Erythroblast (primary cell): Measurements from ENCODE around the gene HSPA8.

Experiments used
- GATA1 ChIP-seq: IDR thresholded peaks from 2 replicates; pipeline ENCODE4 v1.6.1; 2011; ENCODE audit warnings: low read depth, mild to moderate bottlenecking, control low read depth, low read length, moderate library complexity
- POLR2A ChIP-seq: IDR thresholded peaks from 2 replicates; pipeline ENCODE4 v1.6.1; 2011; ENCODE audit warnings: mild to moderate bottlenecking, low read length

DNA sequence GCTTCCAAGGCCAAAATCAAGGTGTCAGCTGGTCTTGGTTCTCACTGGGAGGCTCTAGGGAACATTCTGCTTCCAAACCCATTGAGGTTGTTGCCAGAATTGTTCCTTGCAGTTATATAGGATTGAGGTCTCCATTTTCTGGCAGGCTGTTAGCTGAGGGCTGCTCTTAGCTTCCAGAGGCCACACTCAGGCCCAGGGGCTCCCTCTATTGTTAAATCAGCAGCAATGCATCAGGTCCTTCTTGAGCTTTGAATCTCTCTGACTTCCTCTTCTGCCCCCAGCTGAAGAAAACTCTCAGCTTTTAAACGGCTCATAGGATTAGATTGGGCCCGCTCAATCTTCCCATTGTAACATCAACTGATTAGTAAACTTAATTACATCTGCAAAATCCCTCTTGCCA, 41.0 kb downstream of the HSPA8 start:
- no peak for TF ChIP-seq POLR2A
- no peak for TF ChIP-seq GATA1
